ENCODE results near the gene MYZAP. TPM values are rescaled to one million over a fixed set of nuclear protein-coding genes. Genes with fewer than 3 reads are reported as not detected.

MYZAP gene
- total and polyA plus RNA-seq, 2 of the 8 experiments (the other 6 are each of a cell fraction or from before 2014, with no cell fraction given) = 0.41 to 0.65 TPM

GRCh38 chr15:57708047-57708446 lies 116.3 kb downstream of the MYZAP start:
- Histone ChIP-seq H2AFZ (ENCODE audit: low read length) (no peak overlapping the region), H4K8ac (ENCODE audit: extremely low read depth, insufficient read depth, low read length) (no peak overlapping the region), H3K79me1 (ENCODE audit: low read depth, low read length) (peaks cover 7% of the 10 kb centered on the region), H3K36me3 (ENCODE audit: control insufficient read depth in 2 of 4, insufficient read depth in 4 of 4, low read length in 3 of 4) (peaks cover 6 to 40% (median 31%) of the 10 kb centered on the region in 4 experiments), H3K9me3 (ENCODE audit: insufficient read depth in 2 of 2, low read depth in 1 of 2, low read length in 1 of 2) (peaks cover 0 to 4% of the 10 kb centered on the region in 2 experiments; a peak in 1 of 4 replicates), H2BK20ac (ENCODE audit: low read length) (no peak overlapping the region), H2BK5ac (ENCODE audit: low read depth, low read length) (no peak overlapping the region), H3K27ac (ENCODE audit: low read depth, low read length) (no peak overlapping the region), H3K18ac (ENCODE audit: extremely low read depth, low read length) (no peak overlapping the region), H3K9ac (replicated peaks in 1 of 4; ENCODE audit: extremely low read depth in 1 of 4, low read depth in 3 of 4, low read length in 3 of 4) (no peak overlapping the region), H4K20me1 (replicated peaks in 1 of 2; ENCODE audit: control insufficient read depth in 1 of 2, insufficient read depth in 2 of 2, low read length in 2 of 2) (peaks cover 0 to 1% of the 10 kb centered on the region in 2 experiments), H3K56ac (replicated peaks; ENCODE audit: insufficient read length, low read depth, low read length) (no peak overlapping the region), H4K91ac (replicated peaks; ENCODE audit: insufficient read length, low read length) (no peak overlapping the region), H3K23ac (ENCODE audit: insufficient read length) (no peak overlapping the region), H3K14ac (ENCODE audit: insufficient read length) (no peak overlapping the region), H3K79me2 (ENCODE audit: control insufficient read depth in 1 of 2, insufficient read depth in 2 of 2, low read length in 2 of 2) (peaks cover 0 to 19% of the 10 kb centered on the region in 2 experiments; a peak in 2 of 4 replicates), H3K27me3 (replicated peaks in 1 of 4; ENCODE audit: control insufficient read depth in 3 of 4, extremely low read depth in 1 of 4, insufficient read depth in 3 of 4, low read length in 3 of 4) (peaks cover 0 to 10% (median 4%) of the 10 kb centered on the region in 4 experiments; a peak in 3 of 7 replicates), H2AK5ac (ENCODE audit: low read depth, low read length) (no peak overlapping the region), H3K4me1 (replicated peaks in 1 of 4; ENCODE audit: control insufficient read depth in 3 of 4, insufficient read depth in 4 of 4, low read length in 3 of 4) (peaks cover 0 to 3% (median 3%) of the 10 kb centered on the region in 4 experiments; a peak in 3 of 7 replicates), H2BK15ac (ENCODE audit: low read length) (no peak overlapping the region), H3K4me3 (ENCODE audit: extremely low read depth in 1 of 4, insufficient read depth in 2 of 4, low read depth in 3 of 4, low read length in 4 of 4) (peak overlapping the region in 1 of 4 experiments; percentile 93; a peak in 2 of 8 replicates), H3K4ac (replicated peaks; ENCODE audit: insufficient read length, low read depth, low read length) (no peak overlapping the region), H2BK120ac (replicated peaks; ENCODE audit: low read depth, low read length) (no peak overlapping the region), H3K4me2 (ENCODE audit: insufficient read depth in 1 of 2, low read depth in 2 of 2, low read length in 2 of 2) (peak overlapping the region; percentile 82 to 93; a peak in 3 of 4 replicates), H3K23me2 (ENCODE audit: low read depth, low read length) (peaks cover 3% of the 10 kb centered on the region; the same call in 1 of the 2 replicates), H4K5ac (ENCODE audit: insufficient read length, low read depth, low read length) (no peak overlapping the region), H2BK12ac (ENCODE audit: low read depth, low read length) (no peak overlapping the region)
- DNase-seq (ENCODE audit: low read depth in 1 of 2, low spot score in 2 of 2) (no peak), FAIRE-seq (no peak)
- ChIA-PET POLR2A (ENCODE audit: partially characterized antibody) (interaction anchor here (1.0 to 2.1 kb wide), 4 partner anchors 11 to 358 kb away, joined by 3 to 12 read pairs (median 6); partner anchors contain the start of gene ALDH1A2), CTCF (ENCODE audit: partially characterized antibody) (interaction anchor here (1.2 to 2.5 kb wide), 3 partner anchors 24 to 66 kb away, joined by 7 to 11 read pairs (median 8); no protein-coding TSS in a partner anchor)
- 86% methylated on average over 4 of the region's 4 CpGs; no CpG with 5 or more reads in 1 of the 2 experiments for WGBS, 2 experiments (ENCODE audit: extremely low coverage in 1 of 2, insufficient coverage in 1 of 2, insufficient read length in 1 of 2, insufficient replicate concordance in 2 of 2, low coverage in 1 of 2, low lambda C conversion rate in 2 of 2, missing lambda C conversion rate in 1 of 2)
- TF ChIP-seq CREB1 (IDR thresholded peaks at IDR 0.05) (no peak), RFX5 (IDR thresholded peaks at IDR 0.05; ENCODE audit: borderline replicate concordance, low read depth, low read length) (no peak), RNF2 (IDR thresholded peaks at IDR 0.05; ENCODE audit: borderline replicate concordance, low read depth, low read length, missing control alignments, poor library complexity, severe bottlenecking) (no peak), RXRA (IDR thresholded peaks at IDR 0.05; ENCODE audit: insufficient read depth, low read depth, low read length) (no peak), SIX5 (IDR thresholded peaks at IDR 0.05; ENCODE audit: low read depth, low read length) (no peak), SIN3A (conservative IDR thresholded peaks at IDR 0.05 in 1 of 2, IDR thresholded peaks at IDR 0.05 in 1 of 2; ENCODE audit: low read depth in 1 of 2, low read length in 2 of 2) (no peak), BACH1 (IDR thresholded peaks at IDR 0.05; ENCODE audit: low read length) (no peak), CBX5 (IDR thresholded peaks at IDR 0.05; ENCODE audit: low read depth, low read length) (no peak), KDM4A (IDR thresholded peaks at IDR 0.05; ENCODE audit: low read depth, low read length, severe bottlenecking) (no peak), SIRT6 (IDR thresholded peaks at IDR 0.05; ENCODE audit: low read length) (no peak), ZNF274 (IDR thresholded peaks at IDR 0.05; ENCODE audit: borderline replicate concordance, extremely low read depth, low read length) (no peak), JUND (IDR thresholded peaks at IDR 0.05; ENCODE audit: low read length) (no peak), SP4 (IDR thresholded peaks at IDR 0.05; ENCODE audit: low read length) (no peak), NRF1 (IDR thresholded peaks at IDR 0.05; ENCODE audit: low read depth, low read length) (no peak)

Data from H1 (cell line).